ENCODE measurements around the gene OR4C11.

The OR4C11 gene, protein sequence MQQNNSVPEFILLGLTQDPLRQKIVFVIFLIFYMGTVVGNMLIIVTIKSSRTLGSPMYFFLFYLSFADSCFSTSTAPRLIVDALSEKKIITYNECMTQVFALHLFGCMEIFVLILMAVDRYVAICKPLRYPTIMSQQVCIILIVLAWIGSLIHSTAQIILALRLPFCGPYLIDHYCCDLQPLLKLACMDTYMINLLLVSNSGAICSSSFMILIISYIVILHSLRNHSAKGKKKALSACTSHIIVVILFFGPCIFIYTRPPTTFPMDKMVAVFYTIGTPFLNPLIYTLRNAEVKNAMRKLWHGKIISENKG

DNA sequence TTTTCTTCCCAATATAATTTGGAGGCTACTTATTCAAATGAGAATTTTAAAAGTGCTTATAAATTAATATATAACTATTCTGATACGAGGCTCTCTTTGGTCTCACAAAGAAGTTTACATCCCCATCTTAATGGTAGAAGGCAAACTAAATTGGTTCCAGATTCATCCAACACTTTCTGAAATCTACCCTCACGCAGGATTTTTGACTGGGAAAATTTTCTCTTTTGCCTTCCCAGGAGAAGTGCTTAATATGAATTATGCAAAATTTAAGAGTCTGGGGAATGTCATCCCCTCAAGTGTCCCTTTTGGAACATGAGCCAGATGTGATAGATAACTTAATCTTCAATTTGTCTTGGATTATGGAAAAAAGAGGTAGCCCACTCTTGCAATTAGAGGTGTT, at the start of gene OR4C11:
Gene OR4C11, minus strand, starts transcription at position 101 of the 400 bp plus-strand sequence. CDS start 3,272 bp downstream, outside the sequence.
- DNase-seq (ENCODE audit: low read depth): no peak
- H3K4me3 ChIP-seq (ENCODE audit: low read depth, low read length): no peak within 1 kb of the TSS
- TF ChIP-seq, protein P1, sequence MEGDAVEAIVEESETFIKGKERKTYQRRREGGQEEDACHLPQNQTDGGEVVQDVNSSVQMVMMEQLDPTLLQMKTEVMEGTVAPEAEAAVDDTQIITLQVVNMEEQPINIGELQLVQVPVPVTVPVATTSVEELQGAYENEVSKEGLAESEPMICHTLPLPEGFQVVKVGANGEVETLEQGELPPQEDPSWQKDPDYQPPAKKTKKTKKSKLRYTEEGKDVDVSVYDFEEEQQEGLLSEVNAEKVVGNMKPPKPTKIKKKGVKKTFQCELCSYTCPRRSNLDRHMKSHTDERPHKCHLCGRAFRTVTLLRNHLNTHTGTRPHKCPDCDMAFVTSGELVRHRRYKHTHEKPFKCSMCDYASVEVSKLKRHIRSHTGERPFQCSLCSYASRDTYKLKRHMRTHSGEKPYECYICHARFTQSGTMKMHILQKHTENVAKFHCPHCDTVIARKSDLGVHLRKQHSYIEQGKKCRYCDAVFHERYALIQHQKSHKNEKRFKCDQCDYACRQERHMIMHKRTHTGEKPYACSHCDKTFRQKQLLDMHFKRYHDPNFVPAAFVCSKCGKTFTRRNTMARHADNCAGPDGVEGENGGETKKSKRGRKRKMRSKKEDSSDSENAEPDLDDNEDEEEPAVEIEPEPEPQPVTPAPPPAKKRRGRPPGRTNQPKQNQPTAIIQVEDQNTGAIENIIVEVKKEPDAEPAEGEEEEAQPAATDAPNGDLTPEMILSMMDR (IDR thresholded peaks at IDR 0.05; ENCODE audit: low read depth, low read length): no peak
- TF ChIP-seq MYC (IDR thresholded peaks at IDR 0.05; ENCODE audit: low read depth, low read length): no peak
- no peak for TF ChIP-seq POLR2A (IDR thresholded peaks at IDR 0.05; ENCODE audit: extremely low read depth, insufficient read length)
- TF ChIP-seq, protein P2, sequence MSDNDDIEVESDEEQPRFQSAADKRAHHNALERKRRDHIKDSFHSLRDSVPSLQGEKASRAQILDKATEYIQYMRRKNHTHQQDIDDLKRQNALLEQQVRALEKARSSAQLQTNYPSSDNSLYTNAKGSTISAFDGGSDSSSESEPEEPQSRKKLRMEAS (IDR thresholded peaks at IDR 0.05; ENCODE audit: low read depth, low read length): no peak

DNA sequence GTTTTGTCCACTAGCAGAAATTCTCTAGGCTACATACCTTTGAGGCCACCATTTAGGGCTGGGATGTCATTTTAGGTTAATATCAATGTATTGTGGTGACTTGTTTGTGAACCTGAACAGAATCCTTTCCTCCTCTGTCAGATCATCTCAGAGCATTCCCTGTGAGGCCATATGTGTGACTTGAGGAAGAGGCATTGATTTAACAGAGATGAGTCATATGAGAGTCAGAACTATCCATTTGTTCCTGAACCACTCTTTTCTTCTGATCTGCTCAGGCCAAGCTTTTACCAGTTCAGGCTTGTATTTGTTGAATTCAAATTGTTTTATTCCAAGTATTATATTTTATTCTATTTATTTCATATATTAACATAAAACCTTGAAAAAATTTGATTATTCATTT, 47.7 kb upstream of the OR4C11 start:
- TF ChIP-seq, protein P1 (IDR thresholded peaks at IDR 0.05; ENCODE audit: low read depth, low read length): no peak
- TF ChIP-seq, protein P2 (IDR thresholded peaks at IDR 0.05; ENCODE audit: low read depth, low read length): no peak
- no peak for TF ChIP-seq MYC (IDR thresholded peaks at IDR 0.05; ENCODE audit: low read depth, low read length)
- TF ChIP-seq POLR2A (IDR thresholded peaks at IDR 0.05; ENCODE audit: extremely low read depth, insufficient read length): no peak
- DNase-seq (ENCODE audit: low read depth): no peak
- no peak overlapping the region for H3K4me3 ChIP-seq (ENCODE audit: low read depth, low read length)

DNA sequence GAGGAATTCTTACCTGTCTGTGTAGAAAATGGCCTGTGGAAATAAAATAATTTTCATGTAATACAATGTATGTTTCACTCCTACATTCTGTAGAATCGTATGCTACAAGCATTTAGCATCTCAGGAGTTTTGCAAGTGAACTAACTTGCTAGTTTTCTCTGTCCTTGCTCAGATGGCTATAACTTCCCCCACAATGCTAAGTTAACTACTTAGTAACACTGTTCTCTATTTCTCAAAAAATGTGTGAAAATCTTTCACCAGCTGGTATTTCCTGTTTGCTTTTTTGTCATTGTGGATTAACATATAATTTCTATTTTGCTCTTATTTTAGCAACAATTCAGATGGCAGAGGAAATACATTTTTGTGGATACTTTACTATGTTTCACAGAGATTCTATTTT, 45.1 kb upstream of the OR4C11 start:
- H3K4me3 ChIP-seq (ENCODE audit: low read depth, low read length): no peak overlapping the region
- TF ChIP-seq, protein P2 (IDR thresholded peaks at IDR 0.05; ENCODE audit: low read depth, low read length): no peak
- TF ChIP-seq MYC (IDR thresholded peaks at IDR 0.05; ENCODE audit: low read depth, low read length) (no peak), POLR2A (IDR thresholded peaks at IDR 0.05; ENCODE audit: extremely low read depth, insufficient read length) (no peak)
- TF ChIP-seq, protein P1 (IDR thresholded peaks at IDR 0.05; ENCODE audit: low read depth, low read length): no peak
- DNase-seq (ENCODE audit: low read depth): no peak

DNA sequence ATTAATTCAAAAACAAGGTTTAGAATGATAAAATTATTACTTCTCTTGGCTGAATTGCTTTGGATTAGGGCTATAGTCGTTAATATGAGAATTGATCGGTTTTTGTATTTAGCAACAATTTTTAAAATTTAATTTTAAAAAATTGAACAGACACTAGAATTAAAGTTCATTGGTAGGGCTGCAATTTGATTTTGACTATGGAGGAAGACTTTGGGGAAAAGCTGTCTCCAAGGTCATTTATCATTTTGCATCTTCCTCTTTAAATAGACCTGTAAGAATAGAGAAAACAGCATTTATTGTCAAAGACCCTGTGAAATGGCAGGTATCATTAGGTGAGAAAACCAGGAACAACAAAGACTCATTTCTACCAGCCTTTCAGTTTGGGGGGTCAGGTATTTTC, 40.6 kb upstream of the OR4C11 start, which contains the start of gene OR4S2:
Gene OR4S2, plus strand, starts transcription at position 301 of the 400 bp plus-strand sequence. CDS start 2,577 bp downstream, outside the sequence.
- TF ChIP-seq POLR2A (IDR thresholded peaks at IDR 0.05; ENCODE audit: extremely low read depth, insufficient read length): no peak
- TF ChIP-seq, protein P2 (IDR thresholded peaks at IDR 0.05; ENCODE audit: low read depth, low read length): no peak
- H3K4me3 ChIP-seq (ENCODE audit: low read depth, low read length): no peak within 1 kb of the TSS
- no peak for DNase-seq (ENCODE audit: low read depth)

DNA sequence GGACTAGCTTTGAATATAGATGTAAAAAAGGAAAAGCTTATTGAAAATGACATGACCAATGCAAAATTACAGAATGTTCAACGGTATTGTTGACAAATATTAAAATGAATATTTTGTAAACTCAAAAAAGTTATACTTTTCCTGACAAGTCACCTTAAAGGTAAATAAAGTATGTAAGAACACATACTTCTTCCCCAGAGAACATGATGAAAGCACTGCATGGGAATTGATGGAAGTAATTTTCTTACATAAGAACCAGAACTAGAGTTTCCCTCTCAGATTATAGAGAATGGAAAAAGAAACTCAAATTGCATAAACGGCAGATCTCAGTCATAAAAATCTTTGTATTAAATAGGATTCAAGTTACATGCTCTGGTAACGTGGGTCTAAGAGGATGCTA, 27.4 kb upstream of the OR4C11 start, which contains the start of gene OR4P4:
Gene OR4P4, plus strand, starts transcription at position 301 of the 400 bp plus-strand sequence.
- DNase-seq (ENCODE audit: low read depth): no peak
- TF ChIP-seq, protein P2 (IDR thresholded peaks at IDR 0.05; ENCODE audit: low read depth, low read length): no peak
- no peak for TF ChIP-seq MYC (IDR thresholded peaks at IDR 0.05; ENCODE audit: low read depth, low read length)
- TF ChIP-seq, protein P1 (IDR thresholded peaks at IDR 0.05; ENCODE audit: low read depth, low read length): no peak
- TF ChIP-seq POLR2A (IDR thresholded peaks at IDR 0.05; ENCODE audit: extremely low read depth, insufficient read length): no peak
- no peak within 1 kb of the TSS for H3K4me3 ChIP-seq (ENCODE audit: low read depth, low read length)

- H3K4me3 ChIP-seq (ENCODE audit: low read depth, low read length): no peak overlapping the region
- no peak for TF ChIP-seq POLR2A (IDR thresholded peaks at IDR 0.05; ENCODE audit: extremely low read depth, insufficient read length)
- TF ChIP-seq, protein P2 (IDR thresholded peaks at IDR 0.05; ENCODE audit: low read depth, low read length): no peak
- DNase-seq (ENCODE audit: low read depth): no peak
Measured at GRCh38 chr11:55624531-55624930, 17.1 kb upstream of the OR4C11 start.
